Subcutaneous adipose tissue (tissue), 4 donors: Measurements from ENCODE around the gene CASP7. TPM values are rescaled to one million over a fixed set of nuclear protein-coding genes. Genes with fewer than 3 reads are reported as not detected.

Source experiments
- CTCF ChIP-seq: fragments of 450-650 bp; IDR thresholded peaks from one replicate; pipeline ENCODE4 v1.5.1; 2016; ENCODE audit warnings: low read depth, mild to moderate bottlenecking, control low read depth, antibody characterized with exemption, moderate library complexity
- total RNA-seq, 4 donors: library from RNA; depleted of rRNA; stranded (reverse); fragments of >200 nt; gene quantifications; one replicate each; pipeline ENCODE4 v1.1.0, GENCODE V29; 2016

Gene CASP7
- total RNA-seq, 4 donors from 2014 or later, result 18.5 to 27.4 (median 20.7) TPM

DNA sequence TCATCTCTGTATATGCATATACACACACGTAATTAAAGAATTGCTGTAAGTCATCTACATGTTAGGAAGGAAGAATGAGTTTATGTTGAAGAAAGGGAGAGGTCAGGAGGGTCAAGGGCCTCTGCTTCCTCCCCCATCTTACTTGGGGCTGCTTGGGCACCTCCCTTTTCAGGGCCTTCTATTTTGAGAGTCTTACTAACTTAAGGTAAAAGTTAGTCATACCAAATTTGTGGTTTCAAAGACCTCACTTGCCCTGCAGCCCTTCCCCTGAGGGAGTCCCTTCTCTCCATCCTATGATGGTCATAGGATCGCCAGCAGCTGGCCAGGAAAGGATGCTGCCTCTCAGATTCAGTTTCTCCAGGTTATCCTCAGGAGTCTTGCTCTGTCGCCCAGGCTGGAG is 74.4 kb downstream of the CASP7 start:
- no peak for TF ChIP-seq CTCF

DNA sequence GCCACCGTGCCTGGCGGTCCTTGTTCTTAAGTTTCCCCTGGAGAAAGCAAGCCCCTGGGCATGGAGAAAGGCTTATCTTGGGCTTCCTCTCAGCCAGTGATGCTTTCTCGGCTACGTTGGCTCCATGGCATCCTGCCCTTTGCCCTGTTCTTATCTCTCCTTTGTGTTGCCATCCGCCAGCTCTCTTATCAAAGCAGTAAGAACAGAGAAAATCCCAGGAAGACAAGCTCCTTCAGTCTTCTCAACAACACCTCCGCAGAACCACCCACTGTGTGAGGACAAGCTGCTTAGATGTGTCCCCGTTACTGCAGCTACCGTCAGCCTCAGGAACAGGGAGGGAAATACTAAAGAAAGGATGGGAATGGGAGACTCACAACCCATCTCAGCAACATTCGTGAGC is 75.1 kb downstream of the CASP7 start:
- TF ChIP-seq CTCF, result no peak

DNA sequence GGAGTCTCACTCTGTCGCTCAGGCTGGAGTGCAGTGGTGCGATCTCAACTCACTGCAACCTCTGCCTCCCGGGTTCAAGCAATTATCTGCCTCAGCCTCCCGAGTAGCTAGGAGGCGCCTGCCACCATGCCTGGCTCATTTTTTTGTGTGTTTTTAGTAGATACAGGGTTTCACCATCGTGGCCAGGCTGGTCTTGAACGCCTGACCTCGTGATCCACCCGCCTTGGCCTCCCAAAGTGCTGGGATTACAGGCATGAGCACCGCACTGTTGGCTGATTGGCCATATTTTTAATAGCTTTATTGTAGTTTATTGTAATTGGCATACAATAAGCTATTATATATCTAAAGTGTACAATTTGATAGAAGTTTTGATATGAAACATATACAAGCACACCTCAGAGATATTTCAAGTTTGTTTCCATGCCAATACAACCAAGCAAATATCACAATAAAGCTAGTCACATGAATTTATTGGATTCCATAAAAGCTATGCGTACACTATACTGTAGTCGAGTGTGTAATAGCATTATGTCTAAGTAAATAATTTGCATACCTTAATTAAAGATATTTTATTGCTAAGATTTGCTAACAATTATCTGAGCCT is 77.3 kb downstream of the CASP7 start:
- no peak for TF ChIP-seq CTCF

GRCh38 chr10:113762083-113762482 is 82.4 kb downstream of the CASP7 start:
- TF ChIP-seq CTCF, result no peak

GRCh38 chr10:113764582-113764981 is 84.9 kb downstream of the CASP7 start:
- TF ChIP-seq CTCF, result no peak

DNA sequence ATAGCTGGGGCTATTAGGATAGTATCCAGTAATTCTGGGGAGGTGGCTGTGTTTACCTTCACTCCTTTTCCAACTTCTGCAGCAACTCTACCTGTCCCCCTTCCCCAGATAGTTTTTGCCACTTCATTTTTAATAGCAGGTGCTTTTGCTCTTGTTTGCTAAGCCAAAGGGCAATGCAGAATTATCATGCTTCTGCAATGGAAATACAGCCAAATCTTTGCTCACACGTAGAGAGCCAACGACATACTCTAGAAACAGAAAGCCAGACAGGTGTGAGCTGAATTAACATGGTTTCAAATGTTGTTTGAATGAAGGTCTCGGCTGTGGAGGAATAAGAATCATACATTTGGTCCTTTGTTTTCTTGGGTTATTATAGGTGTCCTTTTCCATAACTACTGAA is 86.2 kb downstream of the CASP7 start:
- no peak for TF ChIP-seq CTCF

GRCh38 chr10:113767222-113767621 is 87.5 kb downstream of the CASP7 start:
- TF ChIP-seq CTCF, result no peak

- no peak for TF ChIP-seq CTCF
Observed at GRCh38 chr10:113770346-113770745, 90.6 kb downstream of the CASP7 start.
